Lower leg skin (tissue), 4 donors: Measurements from ENCODE around the gene USP25. TPM values are rescaled to one million over a fixed set of nuclear protein-coding genes. Genes with fewer than 3 reads are reported as not detected.

ENCODE experiments used
- DNase-seq, 2 donors: peaks; one replicate each; pipeline ENCODE4 v3.0.0-alpha.2; 2019; ENCODE audit warnings: low spot score in 2 of 2
- H3K4me3 ChIP-seq: fragments of 200-600 bp; sonication (generic); 2 replicates; pipeline ENCODE4 v1.5.1; 2017; ENCODE audit warnings: mild to moderate bottlenecking, low read depth; ENCODE audit not compliant: poor library complexity, severe bottlenecking
- POLR2A ChIP-seq, 2 donors: fragments of 450-650 bp; IDR thresholded peaks; one replicate each; pipeline ENCODE4 v1.6.1; 2016 to 2017; ENCODE audit warnings: antibody characterized with exemption in 2 of 2, mild to moderate bottlenecking in 1 of 2, moderate library complexity in 1 of 2
- WGBS, 2 donors: methylation state at CpG; one replicate each; pipeline ENCODE4 v1.1.5; 2018; 5-methylcytosine and 5-hydroxymethylcytosine counted together
- intact Hi-C: fragments of 100-400 bp; cut with DNase I; formaldehyde crosslinking; loops from one replicate; pipeline ENCODE4 v1.15.0; 2023; ENCODE audit warnings: low total_unique reads
- total RNA-seq, 4 donors: library from RNA; depleted of rRNA; stranded (reverse); fragments of >200 nt; gene quantifications; one replicate each; pipeline ENCODE4 v1.1.0, GENCODE V29; 2016
- TF ChIP-seq, protein P1 (sequence below), 3 donors: fragments of 450-650 bp; IDR thresholded peaks; one replicate each; pipeline ENCODE4 v1.5.1; 2016; ENCODE audit warnings: antibody characterized with exemption in 3 of 3, mild to moderate bottlenecking in 3 of 3, moderate library complexity in 2 of 3

The USP25 gene
- total RNA-seq, 4 donors from 2014 or later: 20.4 to 37.4 (median 32.3) TPM

DNA sequence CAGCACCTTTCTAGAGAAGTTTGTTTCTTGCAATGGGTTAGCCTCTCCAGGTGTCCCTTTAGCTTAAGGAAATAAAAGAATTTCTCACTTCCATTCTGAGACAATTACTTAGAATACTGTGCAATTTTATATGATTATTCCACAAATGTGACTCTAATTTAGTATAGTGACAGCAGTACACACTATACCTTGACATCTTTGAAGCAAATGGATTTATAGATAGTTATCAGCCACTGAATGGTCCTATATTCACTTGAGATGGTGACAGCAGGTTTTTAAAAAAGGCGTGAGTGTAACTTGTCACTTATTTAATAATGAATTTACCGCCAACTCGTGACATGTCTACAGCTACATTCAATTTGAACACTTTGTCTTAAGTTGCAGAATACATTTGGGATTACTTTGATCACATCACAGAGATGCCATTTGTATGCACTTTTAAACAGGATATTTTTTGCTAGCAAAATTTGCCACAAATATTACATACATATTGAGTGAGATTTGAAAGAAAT, 71.6 kb downstream of the USP25 start:
- intact Hi-C loops: no loop called here
- WGBS, 2 donors: 95 to 98% methylated on average over 3 of the region's 3 CpGs
- no peak overlapping the region for H3K4me3 ChIP-seq
- TF ChIP-seq POLR2A (IDR thresholded peaks at IDR 0.05): no peak
- TF ChIP-seq, protein P1, sequence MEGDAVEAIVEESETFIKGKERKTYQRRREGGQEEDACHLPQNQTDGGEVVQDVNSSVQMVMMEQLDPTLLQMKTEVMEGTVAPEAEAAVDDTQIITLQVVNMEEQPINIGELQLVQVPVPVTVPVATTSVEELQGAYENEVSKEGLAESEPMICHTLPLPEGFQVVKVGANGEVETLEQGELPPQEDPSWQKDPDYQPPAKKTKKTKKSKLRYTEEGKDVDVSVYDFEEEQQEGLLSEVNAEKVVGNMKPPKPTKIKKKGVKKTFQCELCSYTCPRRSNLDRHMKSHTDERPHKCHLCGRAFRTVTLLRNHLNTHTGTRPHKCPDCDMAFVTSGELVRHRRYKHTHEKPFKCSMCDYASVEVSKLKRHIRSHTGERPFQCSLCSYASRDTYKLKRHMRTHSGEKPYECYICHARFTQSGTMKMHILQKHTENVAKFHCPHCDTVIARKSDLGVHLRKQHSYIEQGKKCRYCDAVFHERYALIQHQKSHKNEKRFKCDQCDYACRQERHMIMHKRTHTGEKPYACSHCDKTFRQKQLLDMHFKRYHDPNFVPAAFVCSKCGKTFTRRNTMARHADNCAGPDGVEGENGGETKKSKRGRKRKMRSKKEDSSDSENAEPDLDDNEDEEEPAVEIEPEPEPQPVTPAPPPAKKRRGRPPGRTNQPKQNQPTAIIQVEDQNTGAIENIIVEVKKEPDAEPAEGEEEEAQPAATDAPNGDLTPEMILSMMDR (IDR thresholded peaks at IDR 0.05): no peak
- no peak for DNase-seq

DNA sequence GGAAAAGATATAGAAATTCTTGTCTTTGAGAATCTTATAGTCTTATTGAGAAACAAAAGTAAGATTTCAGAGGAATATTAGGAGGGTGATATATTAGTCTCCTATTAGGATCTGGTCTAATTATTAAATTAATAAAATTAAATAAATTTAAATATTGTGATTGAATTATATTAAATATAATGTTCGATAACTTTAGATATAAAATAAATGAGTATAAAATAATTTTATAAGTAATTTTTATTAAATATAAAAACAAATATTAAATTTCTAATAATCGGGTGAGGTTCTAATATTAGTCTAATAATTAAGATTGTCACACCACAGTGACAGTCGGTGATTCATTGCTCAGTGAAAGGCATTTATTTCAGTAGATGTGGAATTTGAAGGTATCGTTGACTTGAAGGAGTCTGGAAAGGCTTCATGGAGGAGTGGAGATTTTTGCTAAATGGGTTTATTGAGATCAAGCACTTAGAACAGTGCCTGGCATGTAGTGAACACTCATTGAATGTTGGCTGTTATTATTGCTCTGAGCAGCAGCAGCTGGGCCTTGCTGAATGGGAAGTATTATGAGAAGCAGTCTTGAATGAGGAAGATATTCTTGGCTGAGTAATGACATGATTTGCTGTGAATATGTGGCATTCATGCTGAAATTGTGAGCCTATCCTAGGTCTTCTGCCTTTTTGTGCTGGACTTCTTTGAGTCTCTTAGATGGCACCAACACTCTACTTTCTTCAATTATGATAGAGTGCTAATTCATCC, 74.6 kb downstream of the USP25 start:
- no peak overlapping the region for H3K4me3 ChIP-seq
- 88 to 93% methylated on average over 4 of the region's 4 CpGs for WGBS, 2 donors
- TF ChIP-seq, protein P1 (IDR thresholded peaks at IDR 0.05): no peak
- TF ChIP-seq POLR2A (IDR thresholded peaks at IDR 0.05): no peak
- DNase-seq: no peak
- intact Hi-C loops: no loop called here

DNA sequence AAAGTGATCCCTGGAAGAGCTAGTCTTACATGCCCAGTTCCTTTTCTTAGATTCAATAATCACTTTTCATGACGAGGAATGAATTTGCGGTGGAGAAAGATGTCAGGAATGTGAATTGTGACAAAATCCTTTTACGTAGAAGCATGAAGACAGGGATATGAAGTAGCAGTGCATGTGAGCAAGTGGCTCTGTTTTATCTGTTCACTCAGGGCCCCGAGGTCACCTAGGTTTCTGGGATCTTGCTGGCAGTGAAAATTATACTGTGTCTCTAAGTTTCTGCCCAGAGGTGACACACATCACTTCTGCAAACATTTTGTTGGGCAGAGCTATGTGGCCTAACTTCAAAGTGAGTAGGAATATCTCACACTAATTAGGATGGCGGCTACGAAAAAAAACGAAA, 79.3 kb downstream of the USP25 start:
- no peak for TF ChIP-seq POLR2A (IDR thresholded peaks at IDR 0.05)
- TF ChIP-seq, protein P1 (IDR thresholded peaks at IDR 0.05): no peak

DNA sequence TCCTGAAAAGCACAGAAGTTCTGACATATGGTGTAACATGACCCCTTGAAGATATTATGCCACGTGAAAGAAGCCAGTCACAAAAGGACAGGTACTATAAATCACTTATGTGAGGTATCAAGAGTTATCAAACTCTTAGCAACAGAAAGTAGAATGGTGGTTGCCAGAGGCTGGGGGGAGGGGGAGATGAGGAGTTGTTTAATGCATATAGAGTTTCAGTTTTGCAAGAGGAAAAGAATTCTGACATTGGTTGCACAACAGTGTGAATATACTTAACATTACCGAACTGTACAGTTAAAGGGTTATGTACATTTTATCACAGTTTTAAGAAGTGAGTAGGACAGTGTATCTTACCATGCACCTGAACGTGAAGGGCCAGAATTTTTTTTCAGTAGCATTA, 80.0 kb downstream of the USP25 start:
- no peak for DNase-seq
- TF ChIP-seq, protein P1 (IDR thresholded peaks at IDR 0.05): no peak
- no peak for TF ChIP-seq POLR2A (IDR thresholded peaks at IDR 0.05)
- 75 to 82% methylated on average over 3 of the region's 3 CpGs for WGBS, 2 donors
- intact Hi-C loops: no loop called here
- no peak overlapping the region for H3K4me3 ChIP-seq

More for the DNA sequence above, 79.3 kb downstream of the USP25 start:
- no peak overlapping the region for H3K4me3 ChIP-seq
- no peak for DNase-seq
- intact Hi-C loops: no loop called here
- 91 to 98% methylated on average over 7 of the region's 7 CpGs for WGBS, 2 donors

DNA sequence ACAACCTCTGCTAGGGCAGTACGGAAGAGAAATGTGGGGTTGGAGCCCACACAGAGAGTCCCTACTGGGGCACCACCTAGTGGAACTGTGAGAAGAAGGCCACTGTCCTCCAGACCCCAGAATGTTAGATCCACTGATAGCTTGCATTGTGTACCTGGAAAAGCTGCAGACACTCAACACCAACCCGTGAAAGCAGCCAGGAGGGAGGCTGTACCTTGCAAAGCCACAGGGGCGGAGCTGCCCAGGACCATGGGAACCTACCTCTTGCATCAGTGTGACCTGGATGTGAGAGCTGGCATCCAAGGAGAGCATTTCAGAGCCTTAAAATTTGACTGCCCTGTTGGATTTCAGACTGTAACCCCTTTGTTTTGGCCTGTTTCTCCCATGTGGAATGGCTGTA, 85.5 kb downstream of the USP25 start:
- TF ChIP-seq POLR2A (IDR thresholded peaks at IDR 0.05): no peak
- TF ChIP-seq, protein P1 (IDR thresholded peaks at IDR 0.05): no peak
- no peak overlapping the region for H3K4me3 ChIP-seq
- WGBS, 2 donors: 96 to 98% methylated on average over 3 of the region's 3 CpGs
- intact Hi-C loops: no loop called here
- DNase-seq: no peak
